Stimulated activated naive CD8-positive, alpha-beta T cell treated with anti-CD3 and anti-CD28 coated beads, Interleukin-15, amount 100 ng/mL, for 72 hours (primary cell): ENCODE results near the gene THYN1.
A peak's percentile ranks its signal among the peaks of the same experiment; 100 is the strongest.
"Not testable (repeated sequence)": the region's sequence is repeated elsewhere in the genome, so short reads cannot be mapped to it uniquely, and the experiment has no call there.

ENCODE experiments used
- ATAC-seq: fragments of 150-1000 bp; cut with Tn5 transposase; 2 replicates; pipeline ENCODE4 v1.10.0; 2021; ENCODE audit warnings: mild to moderate bottlenecking, moderate library complexity
- DNase-seq, 2 donors: peaks; one replicate each; pipeline ENCODE4 v3.0.0; 2021 to 2022
- H3K27ac Mint-ChIP-seq, 2 donors: one replicate each; pipeline ENCODE4 v1.8.0; 2022; ENCODE audit warnings: mild to moderate bottlenecking in 2 of 2, mixed read lengths in 2 of 2, moderate library complexity in 2 of 2
- H3K27me3 Mint-ChIP-seq: one replicate; pipeline ENCODE4 v1.8.0; 2022; ENCODE audit warnings: mixed read lengths
- H3K4me1 Mint-ChIP-seq: one replicate; pipeline ENCODE4 v1.8.0; 2022; ENCODE audit warnings: mild to moderate bottlenecking, mixed read lengths
- H3K4me3 Mint-ChIP-seq, 2 donors: one replicate each; pipeline ENCODE4 v1.8.0; 2022; ENCODE audit warnings: mild to moderate bottlenecking in 2 of 2, mixed read lengths in 2 of 2, moderate library complexity in 1 of 2
- H3K9me3 Mint-ChIP-seq, 2 donors: one replicate each; pipeline ENCODE4 v1.8.0; 2022; ENCODE audit warnings: mixed read lengths in 2 of 2

THYN1 gene

GRCh38 chr11:134261626-134262488 lies 8.7 kb upstream of the THYN1 start:
- ATAC-seq: peak; percentile 74
- no peak overlapping the region for H3K27ac Mint-ChIP-seq
- no peaks in the 10 kb centered on the region for H3K9me3 Mint-ChIP-seq
- H3K27me3 Mint-ChIP-seq: no peaks in the 10 kb centered on the region
- H3K4me3 Mint-ChIP-seq: no peak overlapping the region
- DNase-seq: peak in 1 of 2 donors; percentile 29
- no peaks in the 10 kb centered on the region for H3K4me1 Mint-ChIP-seq

- Mint-ChIP-seq H3K4me1 (peaks cover 1% of the 10 kb centered on the region), H3K27ac (no peak overlapping the region), H3K9me3 (no peaks in the 10 kb centered on the region), H3K4me3 (no peak overlapping the region), H3K27me3 (no peaks in the 10 kb centered on the region)
- no peak for ATAC-seq
- no peak for DNase-seq
Observed at GRCh38 chr11:134260983-134261382, 7.8 kb upstream of the THYN1 start.

GRCh38 chr11:134260503-134260902 lies 7.4 kb upstream of the THYN1 start:
- no peaks in the 10 kb centered on the region for H3K27me3 Mint-ChIP-seq
- no peak overlapping the region for H3K4me3 Mint-ChIP-seq
- DNase-seq (no peak), ATAC-seq (no peak)
- H3K27ac Mint-ChIP-seq: peak overlapping the region in 1 of 2 donors; percentile 3
- no peaks in the 10 kb centered on the region for H3K9me3 Mint-ChIP-seq
- H3K4me1 Mint-ChIP-seq: peaks cover 6% of the 10 kb centered on the region

GRCh38 chr11:134258577-134258976 lies 5.4 kb upstream of the THYN1 start:
- Mint-ChIP-seq H3K27me3 (no peaks in the 10 kb centered on the region), H3K27ac (no peak overlapping the region), H3K4me3 (no peak overlapping the region), H3K4me1 (peaks cover 22% of the 10 kb centered on the region), H3K9me3 (no peaks in the 10 kb centered on the region)
- ATAC-seq (no peak), DNase-seq (no peak)

GRCh38 chr11:134257101-134257500 lies 3.9 kb upstream of the THYN1 start:
- Mint-ChIP-seq H3K4me3 (no peak overlapping the region), H3K27me3 (no peaks in the 10 kb centered on the region), H3K27ac (no peak overlapping the region), H3K4me1 (peaks cover 26% of the 10 kb centered on the region), H3K9me3 (no peaks in the 10 kb centered on the region)
- no peak for DNase-seq
- no peak for ATAC-seq

- H3K9me3 Mint-ChIP-seq, ATAC-seq, H3K27ac Mint-ChIP-seq, H3K4me3 Mint-ChIP-seq, DNase-seq, H3K27me3 Mint-ChIP-seq: not testable (repeated sequence)
- peaks cover 32% of the 10 kb centered on the region for H3K4me1 Mint-ChIP-seq
Observed at GRCh38 chr11:134255184-134255561, 2.0 kb upstream of the THYN1 start.

- Mint-ChIP-seq H3K27me3 (no peaks in the 10 kb centered on the region), H3K4me3 (peak overlapping the region; percentile 88 to 91), H3K9me3 (no peaks in the 10 kb centered on the region), H3K27ac (peak overlapping the region in 1 of 2 donors; percentile 34), H3K4me1 (peaks cover 32% of the 10 kb centered on the region)
- no peak for DNase-seq
- no peak for ATAC-seq
Observed at GRCh38 chr11:134254433-134255183, 1.5 kb upstream of the THYN1 start.

- peak overlapping the region; percentile 88 to 91 for H3K4me3 Mint-ChIP-seq
- H3K9me3 Mint-ChIP-seq: no peaks in the 10 kb centered on the region
- no peaks in the 10 kb centered on the region for H3K27me3 Mint-ChIP-seq
- peak overlapping the region; percentile 89 to 91 for H3K27ac Mint-ChIP-seq
- DNase-seq (peak in 1 of 2 donors; percentile 33), ATAC-seq (peak; percentile 28)
- H3K4me1 Mint-ChIP-seq: peaks cover 45% of the 10 kb centered on the region
Observed at GRCh38 chr11:134252346-134253187, 585 bp downstream of the THYN1 start.

GRCh38 chr11:134250675-134251074 lies 2.5 kb downstream of the THYN1 start:
- H3K9me3 Mint-ChIP-seq: no peaks in the 10 kb centered on the region
- no peak overlapping the region for H3K4me3 Mint-ChIP-seq
- no peaks in the 10 kb centered on the region for H3K27me3 Mint-ChIP-seq
- H3K4me1 Mint-ChIP-seq: peaks cover 41% of the 10 kb centered on the region
- DNase-seq (no peak), ATAC-seq (no peak)
- no peak overlapping the region for H3K27ac Mint-ChIP-seq

GRCh38 chr11:134250246-134250645 lies 2.9 kb downstream of the THYN1 start:
- no peak for ATAC-seq
- DNase-seq: no peak
- peaks cover 36% of the 10 kb centered on the region for H3K4me1 Mint-ChIP-seq
- H3K9me3 Mint-ChIP-seq: no peaks in the 10 kb centered on the region
- H3K4me3 Mint-ChIP-seq: no peak overlapping the region
- H3K27me3 Mint-ChIP-seq: no peaks in the 10 kb centered on the region
- H3K27ac Mint-ChIP-seq: no peak overlapping the region

- peak overlapping the region; percentile 58 to 81 for H3K27ac Mint-ChIP-seq
- no peaks in the 10 kb centered on the region for H3K9me3 Mint-ChIP-seq
- H3K27me3 Mint-ChIP-seq: no peaks in the 10 kb centered on the region
- peaks cover 24% of the 10 kb centered on the region for H3K4me1 Mint-ChIP-seq
- peak; percentile 33 for ATAC-seq
- peak in 1 of 2 donors; percentile 31 for DNase-seq
- no peak overlapping the region for H3K4me3 Mint-ChIP-seq
Observed at GRCh38 chr11:134248910-134249480, 4.2 kb downstream of the THYN1 start.

GRCh38 chr11:134246678-134247077 lies 6.5 kb downstream of the THYN1 start:
- Mint-ChIP-seq H3K9me3 (no peaks in the 10 kb centered on the region), H3K27ac (peak overlapping the region in 1 of 2 donors; percentile 80), H3K4me1 (peaks cover 14% of the 10 kb centered on the region), H3K4me3 (no peak overlapping the region), H3K27me3 (no peaks in the 10 kb centered on the region)
- DNase-seq (no peak), ATAC-seq (no peak)

- no peak for ATAC-seq
- no peak for DNase-seq
- no peaks in the 10 kb centered on the region for H3K9me3 Mint-ChIP-seq
- no peak overlapping the region for H3K27ac Mint-ChIP-seq
- H3K4me1 Mint-ChIP-seq: peaks cover 12% of the 10 kb centered on the region
- H3K27me3 Mint-ChIP-seq: no peaks in the 10 kb centered on the region
- H3K4me3 Mint-ChIP-seq: no peak overlapping the region
Observed at GRCh38 chr11:134246100-134246499, 7.1 kb downstream of the THYN1 start.

GRCh38 chr11:134245434-134245833 lies 7.7 kb downstream of the THYN1 start:
- H3K27ac Mint-ChIP-seq: no peak overlapping the region
- no peak for DNase-seq
- H3K4me1 Mint-ChIP-seq: peaks cover 12% of the 10 kb centered on the region
- ATAC-seq: no peak
- no peaks in the 10 kb centered on the region for H3K27me3 Mint-ChIP-seq
- H3K4me3 Mint-ChIP-seq: no peak overlapping the region
- H3K9me3 Mint-ChIP-seq: no peaks in the 10 kb centered on the region

GRCh38 chr11:134244593-134244992 lies 8.6 kb downstream of the THYN1 start:
- peak; percentile 28 for ATAC-seq
- Mint-ChIP-seq H3K4me3 (no peak overlapping the region), H3K27ac (no peak overlapping the region), H3K4me1 (peaks cover 12% of the 10 kb centered on the region), H3K27me3 (no peaks in the 10 kb centered on the region), H3K9me3 (no peaks in the 10 kb centered on the region)
- DNase-seq: no peak
